Measurements from ENCODE around the gene RAI1.

Gene RAI1

DNA sequence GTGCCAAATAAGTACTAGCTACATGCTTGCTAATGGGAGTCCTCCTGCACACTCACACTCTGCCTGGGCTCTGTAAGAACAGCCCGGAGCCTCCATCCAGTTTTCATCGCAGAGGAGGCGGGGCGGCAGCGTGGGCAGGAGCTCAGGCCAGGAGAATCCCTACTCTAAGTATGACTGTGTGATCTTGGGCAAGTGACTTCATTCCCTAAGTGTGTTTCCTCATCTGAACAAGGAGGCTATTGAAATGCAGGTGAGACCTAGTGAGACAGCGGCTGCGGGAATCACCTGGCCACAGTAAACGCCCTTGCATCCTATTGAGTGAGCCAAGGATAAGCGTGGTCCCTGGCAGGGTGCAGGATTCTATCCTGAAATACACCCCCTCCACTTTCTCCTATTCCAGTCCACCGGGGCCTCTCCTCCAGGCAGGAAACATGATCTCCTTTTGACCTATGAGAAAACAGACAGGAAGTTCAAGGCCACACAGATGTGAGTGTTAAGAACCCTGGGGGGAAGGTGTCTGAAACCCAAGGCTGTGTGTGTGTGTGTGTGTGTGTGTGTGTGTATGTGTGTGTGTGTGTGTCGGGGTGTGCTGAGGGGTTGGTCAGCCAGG is 5.2 kb upstream of the RAI1 start (continued):
- TF ChIP-seq, protein P1, sequence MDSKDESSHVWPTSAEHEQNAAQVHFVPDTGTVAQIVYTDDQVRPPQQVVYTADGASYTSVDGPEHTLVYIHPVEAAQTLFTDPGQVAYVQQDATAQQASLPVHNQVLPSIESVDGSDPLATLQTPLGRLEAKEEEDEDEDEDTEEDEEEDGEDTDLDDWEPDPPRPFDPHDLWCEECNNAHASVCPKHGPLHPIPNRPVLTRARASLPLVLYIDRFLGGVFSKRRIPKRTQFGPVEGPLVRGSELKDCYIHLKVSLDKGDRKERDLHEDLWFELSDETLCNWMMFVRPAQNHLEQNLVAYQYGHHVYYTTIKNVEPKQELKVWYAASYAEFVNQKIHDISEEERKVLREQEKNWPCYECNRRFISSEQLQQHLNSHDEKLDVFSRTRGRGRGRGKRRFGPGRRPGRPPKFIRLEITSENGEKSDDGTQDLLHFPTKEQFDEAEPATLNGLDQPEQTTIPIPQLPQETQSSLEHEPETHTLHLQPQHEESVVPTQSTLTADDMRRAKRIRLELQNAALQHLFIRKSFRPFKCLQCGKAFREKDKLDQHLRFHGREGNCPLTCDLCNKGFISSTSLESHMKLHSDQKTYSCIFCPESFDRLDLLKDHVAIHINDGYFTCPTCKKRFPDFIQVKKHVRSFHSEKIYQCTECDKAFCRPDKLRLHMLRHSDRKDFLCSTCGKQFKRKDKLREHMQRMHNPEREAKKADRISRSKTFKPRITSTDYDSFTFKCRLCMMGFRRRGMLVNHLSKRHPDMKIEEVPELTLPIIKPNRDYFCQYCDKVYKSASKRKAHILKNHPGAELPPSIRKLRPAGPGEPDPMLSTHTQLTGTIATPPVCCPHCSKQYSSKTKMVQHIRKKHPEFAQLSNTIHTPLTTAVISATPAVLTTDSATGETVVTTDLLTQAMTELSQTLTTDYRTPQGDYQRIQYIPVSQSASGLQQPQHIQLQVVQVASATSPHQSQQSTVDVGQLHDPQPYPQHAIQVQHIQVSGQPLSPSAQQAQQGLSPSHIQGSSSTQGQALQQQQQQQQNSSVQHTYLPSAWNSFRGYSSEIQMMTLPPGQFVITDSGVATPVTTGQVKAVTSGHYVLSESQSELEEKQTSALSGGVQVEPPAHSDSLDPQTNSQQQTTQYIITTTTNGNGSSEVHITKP (tag by site-specific recombination; IDR thresholded peaks at IDR 0.05) = peak; percentile 97
- TF ChIP-seq SP2 (tag by site-specific recombination; IDR thresholded peaks at IDR 0.05) (0 out of 2 replicates have a peak, but pooled peaks have one; percentile 17), ZNF777 (tag by site-specific recombination; IDR thresholded peaks at IDR 0.05; ENCODE audit: borderline replicate concordance) (no peak), SCRT1 (tag by site-specific recombination; IDR thresholded peaks at IDR 0.05; ENCODE audit: borderline replicate concordance) (no peak), ZNF548 (tag by site-specific recombination; IDR thresholded peaks at IDR 0.05) (no peak), ZNF776 (tag by site-specific recombination; IDR thresholded peaks at IDR 0.05; ENCODE audit: borderline replicate concordance) (no peak), ZSCAN23 (tag by site-specific recombination; IDR thresholded peaks at IDR 0.05) (no peak), ZNF23 (tag by site-specific recombination; IDR thresholded peaks at IDR 0.05; ENCODE audit: borderline replicate concordance) (no peak; the same call in 1 of the 2 replicates), ZNF791 (tag by site-specific recombination; IDR thresholded peaks at IDR 0.05) (no peak), ZNF843 (tag by site-specific recombination; IDR thresholded peaks at IDR 0.05) (no peak), ZNF157 (tag by site-specific recombination; IDR thresholded peaks at IDR 0.05) (no peak), ZNF341 (tag by site-specific recombination; IDR thresholded peaks at IDR 0.05; ENCODE audit: low read depth) (no peak), SP7 (tag by site-specific recombination; IDR thresholded peaks at IDR 0.05) (peak; percentile 62), OSR2 (tag by site-specific recombination; IDR thresholded peaks at IDR 0.05) (no peak), ZNF155 (tag by site-specific recombination; IDR thresholded peaks at IDR 0.05) (no peak), ZNF133 (tag by site-specific recombination; IDR thresholded peaks at IDR 0.05) (no peak), ZNF785 (tag by site-specific recombination; IDR thresholded peaks at IDR 0.05) (peak; percentile 42; the same call in 1 of the 2 replicates), ZNF837 (tag by site-specific recombination; IDR thresholded peaks at IDR 0.05) (no peak), ZNF48 (tag by site-specific recombination; IDR thresholded peaks at IDR 0.05) (no peak), RBAK (tag by site-specific recombination; IDR thresholded peaks at IDR 0.05) (no peak)
- TF ChIP-seq, protein P2, sequence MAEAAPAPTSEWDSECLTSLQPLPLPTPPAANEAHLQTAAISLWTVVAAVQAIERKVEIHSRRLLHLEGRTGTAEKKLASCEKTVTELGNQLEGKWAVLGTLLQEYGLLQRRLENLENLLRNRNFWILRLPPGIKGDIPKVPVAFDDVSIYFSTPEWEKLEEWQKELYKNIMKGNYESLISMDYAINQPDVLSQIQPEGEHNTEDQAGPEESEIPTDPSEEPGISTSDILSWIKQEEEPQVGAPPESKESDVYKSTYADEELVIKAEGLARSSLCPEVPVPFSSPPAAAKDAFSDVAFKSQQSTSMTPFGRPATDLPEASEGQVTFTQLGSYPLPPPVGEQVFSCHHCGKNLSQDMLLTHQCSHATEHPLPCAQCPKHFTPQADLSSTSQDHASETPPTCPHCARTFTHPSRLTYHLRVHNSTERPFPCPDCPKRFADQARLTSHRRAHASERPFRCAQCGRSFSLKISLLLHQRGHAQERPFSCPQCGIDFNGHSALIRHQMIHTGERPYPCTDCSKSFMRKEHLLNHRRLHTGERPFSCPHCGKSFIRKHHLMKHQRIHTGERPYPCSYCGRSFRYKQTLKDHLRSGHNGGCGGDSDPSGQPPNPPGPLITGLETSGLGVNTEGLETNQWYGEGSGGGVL (tag by site-specific recombination; IDR thresholded peaks at IDR 0.05) = peak; percentile 93
- TF ChIP-seq, protein P3, sequence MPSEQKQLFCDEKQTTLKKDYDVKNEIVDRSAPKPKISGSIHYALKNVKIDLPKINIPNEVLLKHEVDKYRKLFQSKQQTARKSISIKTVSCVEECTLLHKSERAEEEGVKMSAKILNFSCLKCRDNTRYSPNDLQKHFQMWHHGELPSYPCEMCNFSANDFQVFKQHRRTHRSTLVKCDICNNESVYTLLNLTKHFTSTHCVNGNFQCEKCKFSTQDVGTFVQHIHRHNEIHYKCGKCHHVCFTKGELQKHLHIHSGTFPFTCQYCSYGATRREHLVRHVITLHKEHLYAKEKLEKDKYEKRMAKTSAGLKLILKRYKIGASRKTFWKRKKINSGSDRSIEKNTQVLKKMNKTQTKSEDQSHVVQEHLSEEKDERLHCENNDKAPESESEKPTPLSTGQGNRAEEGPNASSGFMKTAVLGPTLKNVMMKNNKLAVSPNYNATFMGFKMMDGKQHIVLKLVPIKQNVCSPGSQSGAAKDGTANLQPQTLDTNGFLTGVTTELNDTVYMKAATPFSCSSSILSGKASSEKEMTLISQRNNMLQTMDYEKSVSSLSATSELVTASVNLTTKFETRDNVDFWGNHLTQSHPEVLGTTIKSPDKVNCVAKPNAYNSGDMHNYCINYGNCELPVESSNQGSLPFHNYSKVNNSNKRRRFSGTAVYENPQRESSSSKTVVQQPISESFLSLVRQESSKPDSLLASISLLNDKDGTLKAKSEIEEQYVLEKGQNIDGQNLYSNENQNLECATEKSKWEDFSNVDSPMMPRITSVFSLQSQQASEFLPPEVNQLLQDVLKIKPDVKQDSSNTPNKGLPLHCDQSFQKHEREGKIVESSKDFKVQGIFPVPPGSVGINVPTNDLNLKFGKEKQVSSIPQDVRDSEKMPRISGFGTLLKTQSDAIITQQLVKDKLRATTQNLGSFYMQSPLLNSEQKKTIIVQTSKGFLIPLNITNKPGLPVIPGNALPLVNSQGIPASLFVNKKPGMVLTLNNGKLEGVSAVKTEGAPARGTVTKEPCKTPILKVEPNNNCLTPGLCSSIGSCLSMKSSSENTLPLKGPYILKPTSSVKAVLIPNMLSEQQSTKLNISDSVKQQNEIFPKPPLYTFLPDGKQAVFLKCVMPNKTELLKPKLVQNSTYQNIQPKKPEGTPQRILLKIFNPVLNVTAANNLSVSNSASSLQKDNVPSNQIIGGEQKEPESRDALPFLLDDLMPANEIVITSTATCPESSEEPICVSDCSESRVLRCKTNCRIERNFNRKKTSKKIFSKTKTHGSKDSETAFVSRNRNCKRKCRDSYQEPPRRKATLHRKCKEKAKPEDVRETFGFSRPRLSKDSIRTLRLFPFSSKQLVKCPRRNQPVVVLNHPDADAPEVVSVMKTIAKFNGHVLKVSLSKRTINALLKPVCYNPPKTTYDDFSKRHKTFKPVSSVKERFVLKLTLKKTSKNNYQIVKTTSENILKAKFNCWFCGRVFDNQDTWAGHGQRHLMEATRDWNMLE (tag by site-specific recombination; conservative IDR thresholded peaks at IDR 0.05; ENCODE audit: low read depth) = no peak
- TF ChIP-seq, protein P4, sequence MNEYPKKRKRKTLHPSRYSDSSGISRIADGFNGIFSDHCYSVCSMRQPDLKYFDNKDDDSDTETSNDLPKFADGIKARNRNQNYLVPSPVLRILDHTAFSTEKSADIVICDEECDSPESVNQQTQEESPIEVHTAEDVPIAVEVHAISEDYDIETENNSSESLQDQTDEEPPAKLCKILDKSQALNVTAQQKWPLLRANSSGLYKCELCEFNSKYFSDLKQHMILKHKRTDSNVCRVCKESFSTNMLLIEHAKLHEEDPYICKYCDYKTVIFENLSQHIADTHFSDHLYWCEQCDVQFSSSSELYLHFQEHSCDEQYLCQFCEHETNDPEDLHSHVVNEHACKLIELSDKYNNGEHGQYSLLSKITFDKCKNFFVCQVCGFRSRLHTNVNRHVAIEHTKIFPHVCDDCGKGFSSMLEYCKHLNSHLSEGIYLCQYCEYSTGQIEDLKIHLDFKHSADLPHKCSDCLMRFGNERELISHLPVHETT (tag by site-specific recombination; IDR thresholded peaks at IDR 0.05) = no peak
- TF ChIP-seq, protein P5, sequence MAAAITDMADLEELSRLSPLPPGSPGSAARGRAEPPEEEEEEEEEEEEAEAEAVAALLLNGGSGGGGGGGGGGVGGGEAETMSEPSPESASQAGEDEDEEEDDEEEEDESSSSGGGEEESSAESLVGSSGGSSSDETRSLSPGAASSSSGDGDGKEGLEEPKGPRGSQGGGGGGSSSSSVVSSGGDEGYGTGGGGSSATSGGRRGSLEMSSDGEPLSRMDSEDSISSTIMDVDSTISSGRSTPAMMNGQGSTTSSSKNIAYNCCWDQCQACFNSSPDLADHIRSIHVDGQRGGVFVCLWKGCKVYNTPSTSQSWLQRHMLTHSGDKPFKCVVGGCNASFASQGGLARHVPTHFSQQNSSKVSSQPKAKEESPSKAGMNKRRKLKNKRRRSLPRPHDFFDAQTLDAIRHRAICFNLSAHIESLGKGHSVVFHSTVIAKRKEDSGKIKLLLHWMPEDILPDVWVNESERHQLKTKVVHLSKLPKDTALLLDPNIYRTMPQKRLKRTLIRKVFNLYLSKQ (tag by site-specific recombination; IDR thresholded peaks at IDR 0.05; ENCODE audit: borderline replicate concordance) = no peak
- TF ChIP-seq, protein P6, sequence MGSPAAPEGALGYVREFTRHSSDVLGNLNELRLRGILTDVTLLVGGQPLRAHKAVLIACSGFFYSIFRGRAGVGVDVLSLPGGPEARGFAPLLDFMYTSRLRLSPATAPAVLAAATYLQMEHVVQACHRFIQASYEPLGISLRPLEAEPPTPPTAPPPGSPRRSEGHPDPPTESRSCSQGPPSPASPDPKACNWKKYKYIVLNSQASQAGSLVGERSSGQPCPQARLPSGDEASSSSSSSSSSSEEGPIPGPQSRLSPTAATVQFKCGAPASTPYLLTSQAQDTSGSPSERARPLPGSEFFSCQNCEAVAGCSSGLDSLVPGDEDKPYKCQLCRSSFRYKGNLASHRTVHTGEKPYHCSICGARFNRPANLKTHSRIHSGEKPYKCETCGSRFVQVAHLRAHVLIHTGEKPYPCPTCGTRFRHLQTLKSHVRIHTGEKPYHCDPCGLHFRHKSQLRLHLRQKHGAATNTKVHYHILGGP (tag by site-specific recombination; IDR thresholded peaks at IDR 0.05) = no peak

Measured in HEK293 (cell line).